PC-9 (cell line): ENCODE results near the gene PPP3R2.

Experiments
- EZH2 ChIP-seq: fragments of 200-600 bp; sonication (generic); IDR thresholded peaks from 2 replicates; pipeline ENCODE4 v1.8.0; 2017; ENCODE audit warnings: antibody characterized with exemption, low read depth
- TF ChIP-seq, protein P1 (sequence below): fragments of 200-600 bp; sonication (generic); conservative IDR thresholded peaks from 2 replicates; pipeline ENCODE4 v1.6.1; 2017; ENCODE audit warnings: mixed run types, antibody characterized with exemption, mild to moderate bottlenecking, moderate library complexity

DNA sequence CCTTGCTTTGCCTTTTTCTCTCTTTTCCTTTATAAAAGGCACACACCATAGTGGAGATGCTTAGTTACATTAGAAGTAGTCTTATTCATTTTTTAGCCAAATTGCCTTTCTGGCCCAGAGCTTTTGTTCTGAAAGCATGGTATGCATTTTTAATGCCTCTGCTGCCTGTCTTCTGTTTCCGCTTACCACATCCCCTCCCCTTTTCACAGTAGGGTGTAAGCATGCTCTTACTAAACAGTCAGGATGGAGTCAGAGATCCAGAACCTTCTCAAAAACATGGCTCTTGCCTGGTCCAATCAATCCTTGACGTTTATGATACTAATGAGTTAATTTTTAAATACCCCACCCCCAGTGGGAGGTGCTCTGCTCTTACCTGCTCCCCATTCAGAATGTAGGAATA is 22.5 kb downstream of the PPP3R2 start:
- TF ChIP-seq, protein P1, sequence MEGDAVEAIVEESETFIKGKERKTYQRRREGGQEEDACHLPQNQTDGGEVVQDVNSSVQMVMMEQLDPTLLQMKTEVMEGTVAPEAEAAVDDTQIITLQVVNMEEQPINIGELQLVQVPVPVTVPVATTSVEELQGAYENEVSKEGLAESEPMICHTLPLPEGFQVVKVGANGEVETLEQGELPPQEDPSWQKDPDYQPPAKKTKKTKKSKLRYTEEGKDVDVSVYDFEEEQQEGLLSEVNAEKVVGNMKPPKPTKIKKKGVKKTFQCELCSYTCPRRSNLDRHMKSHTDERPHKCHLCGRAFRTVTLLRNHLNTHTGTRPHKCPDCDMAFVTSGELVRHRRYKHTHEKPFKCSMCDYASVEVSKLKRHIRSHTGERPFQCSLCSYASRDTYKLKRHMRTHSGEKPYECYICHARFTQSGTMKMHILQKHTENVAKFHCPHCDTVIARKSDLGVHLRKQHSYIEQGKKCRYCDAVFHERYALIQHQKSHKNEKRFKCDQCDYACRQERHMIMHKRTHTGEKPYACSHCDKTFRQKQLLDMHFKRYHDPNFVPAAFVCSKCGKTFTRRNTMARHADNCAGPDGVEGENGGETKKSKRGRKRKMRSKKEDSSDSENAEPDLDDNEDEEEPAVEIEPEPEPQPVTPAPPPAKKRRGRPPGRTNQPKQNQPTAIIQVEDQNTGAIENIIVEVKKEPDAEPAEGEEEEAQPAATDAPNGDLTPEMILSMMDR, result no peak
- no peak for TF ChIP-seq EZH2
